ENCODE results near the gene RRAGD. TPM values are rescaled to one million over a fixed set of nuclear protein-coding genes. Genes with fewer than 3 reads are reported as not detected.

The RRAGD gene
- total and polyA plus RNA-seq, 7 donors, result 34.8 to 163 (median 123) TPM

GRCh38 chr6:89410788-89411144, 1.3 kb downstream of the RRAGD start:
- intact Hi-C loops (cut with DNase I), result loop anchor here in 1 of 2 donors (5.0 kb wide), 1 partner anchor 38 kb away; no protein-coding TSS in a partner anchor
- DNase-seq (no peak), ATAC-seq (no peak)
- peak overlapping the region; percentile 99 for H3K27ac ChIP-seq
- H3K36me3 ChIP-seq (ENCODE audit: insufficient read depth in 1 of 2, low read depth in 1 of 2), result no peaks in the 10 kb centered on the region
- no peak for TF ChIP-seq CTCF (IDR thresholded peaks at IDR 0.05)
- peaks cover 45% of the 10 kb centered on the region for H3K4me1 ChIP-seq
- peak overlapping the region; percentile 90 for H3K4me3 ChIP-seq
- no peaks in the 10 kb centered on the region for H3K27me3 ChIP-seq (ENCODE audit: insufficient read depth in 3 of 3, low read length in 2 of 3)
- no peaks in the 10 kb centered on the region for H3K9me3 ChIP-seq
- 3 to 5% (median 4%) methylated on average over 4 of the region's 4 CpGs for WGBS, 3 donors

- 34 to 55% (median 35%) methylated on average over 10 of the region's 10 CpGs for WGBS, 3 donors
- H3K36me3 ChIP-seq (ENCODE audit: insufficient read depth in 1 of 2, low read depth in 1 of 2), result no peaks in the 10 kb centered on the region
- TF ChIP-seq CTCF (IDR thresholded peaks at IDR 0.05), result no peak
- peaks cover 45% of the 10 kb centered on the region for H3K4me1 ChIP-seq
- intact Hi-C loops (cut with DNase I), result loop anchor here in 1 of 2 donors (5.0 kb wide), 1 partner anchor 38 kb away; no protein-coding TSS in a partner anchor
- ATAC-seq (no peak), DNase-seq (no peak)
- no peaks in the 10 kb centered on the region for H3K9me3 ChIP-seq
- no peaks in the 10 kb centered on the region for H3K27me3 ChIP-seq (ENCODE audit: insufficient read depth in 3 of 3, low read length in 2 of 3)
- H3K27ac ChIP-seq, result peak overlapping the region; percentile 99
- H3K4me3 ChIP-seq, result peak overlapping the region; percentile 90
Observed at GRCh38 chr6:89410231-89410761, 1.8 kb downstream of the RRAGD start.

- H3K27me3 ChIP-seq (ENCODE audit: insufficient read depth in 3 of 3, low read length in 2 of 3), result no peaks in the 10 kb centered on the region
- no peaks in the 10 kb centered on the region for H3K36me3 ChIP-seq (ENCODE audit: insufficient read depth in 1 of 2, low read depth in 1 of 2)
- H3K4me3 ChIP-seq, result peak overlapping the region; percentile 90
- no peaks in the 10 kb centered on the region for H3K9me3 ChIP-seq
- intact Hi-C loops (cut with DNase I), result loop anchor here (2.0 to 5.0 kb wide), 2 partner anchors 23 to 37 kb away; no protein-coding TSS in a partner anchor
- 30 to 50% (median 32%) methylated on average over 7 of the region's 7 CpGs for WGBS, 3 donors
- ATAC-seq (no peak), DNase-seq (no peak)
- no peak for TF ChIP-seq CTCF (IDR thresholded peaks at IDR 0.05)
- H3K4me1 ChIP-seq, result peaks cover 48% of the 10 kb centered on the region
- peak overlapping the region; percentile 99 for H3K27ac ChIP-seq
Observed at GRCh38 chr6:89409461-89410035, 2.5 kb downstream of the RRAGD start.

- peak in 3 of 4 donors; percentile 12 to 14 (median 13) for ATAC-seq
- H3K27ac ChIP-seq, result peak overlapping the region; percentile 99
Observed at GRCh38 chr6:89406141-89406540, 5.9 kb downstream of the RRAGD start.

More at GRCh38 chr6:89406141-89406540, 5.9 kb downstream of the RRAGD start:
- peak overlapping the region; percentile 41 for H3K4me3 ChIP-seq
- no peak for TF ChIP-seq CTCF (IDR thresholded peaks at IDR 0.05)
- no peaks in the 10 kb centered on the region for H3K27me3 ChIP-seq (ENCODE audit: insufficient read depth in 3 of 3, low read length in 2 of 3)
- DNase-seq, result no peak
- intact Hi-C loops (cut with DNase I), result loop anchor here in 1 of 2 donors (5.0 kb wide), 1 partner anchor 34 kb away; no protein-coding TSS in a partner anchor
- no peaks in the 10 kb centered on the region for H3K9me3 ChIP-seq
- WGBS, 3 donors, result 28 to 50% (median 33%) methylated on average over 10 of the region's 10 CpGs
- no peaks in the 10 kb centered on the region for H3K36me3 ChIP-seq (ENCODE audit: insufficient read depth in 1 of 2, low read depth in 1 of 2)
- H3K4me1 ChIP-seq, result peaks cover 56% of the 10 kb centered on the region
